NOMO-1 treated with dmso at 0.1 percent for 144 hours (cell line): ENCODE measurements around the gene TAF8.

Source experiments
- DNase-seq: peaks from one replicate; lab custom pipeline; 2025; ENCODE audit not compliant: unreplicated experiment; lab: John Stamatoyannopoulos, UW

Gene TAF8

DNA sequence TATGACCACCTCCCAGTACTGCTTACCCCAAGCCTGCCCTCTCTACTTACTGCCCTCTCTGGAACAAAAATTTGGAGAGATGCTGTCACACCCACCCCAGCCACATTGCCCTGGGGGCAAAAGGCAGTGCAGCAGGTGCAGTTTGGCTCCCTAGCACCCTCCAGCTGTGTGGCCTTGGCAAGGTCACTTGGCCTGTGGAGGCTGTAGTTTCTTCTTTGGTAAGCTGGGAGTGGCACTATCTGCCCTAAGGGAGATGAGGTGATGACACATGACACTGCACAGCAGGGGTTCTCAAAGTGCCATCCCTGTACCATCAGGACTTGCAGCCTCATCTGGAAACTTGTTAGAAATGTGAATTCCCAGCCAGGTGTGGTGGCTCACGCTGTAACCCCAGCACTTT, 44.8 kb downstream of the TAF8 start:
- no peak for DNase-seq

DNA sequence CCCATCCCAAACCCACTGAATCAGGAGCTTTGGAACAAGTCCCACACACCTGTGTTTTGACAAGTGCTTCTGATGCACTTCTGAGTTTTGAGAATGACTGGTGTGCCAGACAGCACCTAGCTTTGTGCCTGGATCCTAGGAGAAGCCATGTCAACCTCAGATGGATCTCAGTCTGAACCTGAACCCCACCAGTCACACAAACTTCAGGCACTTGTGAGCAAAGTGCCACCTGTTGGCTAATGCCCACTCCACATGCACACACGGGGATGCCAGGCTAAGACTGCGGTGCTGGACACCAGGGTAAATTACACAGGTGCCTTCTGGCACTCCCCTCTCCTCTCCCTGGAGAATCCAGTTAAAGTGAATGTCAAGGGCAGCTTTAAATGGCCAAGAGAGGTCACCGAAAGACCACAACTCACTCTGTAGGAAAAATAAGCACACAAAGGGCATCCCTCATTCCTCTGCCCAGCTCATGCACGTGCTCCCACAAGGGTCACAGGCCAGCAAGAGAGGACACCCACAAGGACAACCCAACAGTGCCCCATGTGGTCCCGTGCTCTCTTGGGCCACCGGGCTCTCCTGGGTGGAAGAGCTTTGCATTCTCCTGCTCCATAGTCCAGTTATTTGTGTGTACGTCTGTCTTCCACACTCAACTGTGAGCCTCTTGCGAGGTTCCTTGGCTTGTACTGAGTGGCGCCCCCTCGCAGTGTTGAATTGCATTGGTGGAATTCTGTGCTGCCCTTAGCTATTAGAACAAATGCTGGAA, 45.6 kb downstream of the TAF8 start:
- DNase-seq, result no peak

DNA sequence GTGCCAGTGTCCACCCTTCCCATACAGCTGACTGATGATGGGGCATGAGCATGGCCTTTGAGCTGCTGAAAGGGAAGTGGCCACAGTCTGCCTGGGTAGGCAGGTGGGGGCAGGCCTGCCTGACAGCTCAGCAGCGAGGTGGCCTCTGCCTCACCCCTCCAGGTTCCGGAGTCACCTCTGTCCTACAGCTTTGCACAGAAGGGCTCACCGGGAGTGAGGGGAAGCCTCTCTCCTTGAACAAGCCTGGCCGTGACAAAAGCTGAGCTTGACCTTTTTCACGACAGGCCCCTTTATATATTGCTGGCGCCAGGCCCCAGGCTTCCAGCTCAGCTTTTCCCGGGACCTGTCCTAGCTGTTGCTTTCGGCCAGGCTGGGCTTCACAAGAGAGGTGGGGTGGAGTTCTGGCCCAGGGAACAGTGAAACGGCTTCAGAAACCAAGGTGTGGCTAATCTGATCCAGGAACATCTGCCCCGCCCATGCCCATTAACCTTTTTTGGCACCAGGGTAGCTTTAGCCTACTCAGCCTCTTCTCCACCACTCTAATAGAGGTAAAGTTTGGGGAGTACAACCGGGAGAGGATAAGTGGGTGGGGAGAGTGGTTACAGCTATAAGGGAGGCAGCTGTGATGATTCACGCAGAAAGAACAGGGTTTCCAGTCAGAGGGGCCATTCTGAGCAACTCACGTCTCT, 49.2 kb downstream of the TAF8 start:
- no peak for DNase-seq

DNA sequence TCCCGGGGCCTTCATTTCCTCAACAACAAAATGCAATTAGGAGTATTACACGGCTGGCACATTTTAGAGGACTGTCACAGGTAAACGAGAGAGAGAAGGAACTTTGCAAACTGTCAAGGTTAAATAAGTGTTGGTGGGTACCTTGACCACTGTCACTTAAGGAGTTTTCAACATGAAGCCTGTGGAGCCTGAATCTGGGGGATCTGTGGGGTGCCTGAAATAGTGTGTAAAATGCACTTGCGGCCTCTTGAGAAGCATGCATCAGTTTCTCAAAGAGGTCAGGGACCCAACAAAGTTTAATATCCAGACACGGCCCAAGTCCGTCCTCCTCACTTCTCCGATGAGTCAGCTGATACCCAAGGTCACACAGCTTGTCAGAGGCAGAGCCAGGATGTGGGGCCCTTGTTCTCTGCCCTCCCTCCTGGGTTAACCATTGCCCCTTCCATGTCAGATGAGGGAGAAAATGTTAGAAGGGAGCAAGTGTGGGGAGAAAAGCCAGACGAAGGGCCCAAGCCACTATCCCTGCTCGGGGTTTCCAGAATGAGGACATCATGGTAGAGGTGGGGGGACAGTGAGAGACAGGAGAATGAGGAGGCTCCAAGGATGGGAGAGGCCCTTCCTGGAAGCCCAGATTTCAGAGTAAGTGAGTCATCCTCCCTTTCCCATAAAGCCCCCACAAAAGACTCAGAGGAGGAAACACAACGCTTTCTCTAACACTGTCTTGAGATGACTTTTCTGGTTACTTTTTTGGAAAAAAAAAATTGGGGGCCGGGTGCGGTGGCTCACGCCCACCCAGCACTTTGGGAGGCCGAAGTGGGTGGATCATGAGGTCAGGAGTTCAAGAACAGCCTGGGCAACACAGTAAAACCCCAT, 49.9 kb downstream of the TAF8 start:
- no peak for DNase-seq

DNA sequence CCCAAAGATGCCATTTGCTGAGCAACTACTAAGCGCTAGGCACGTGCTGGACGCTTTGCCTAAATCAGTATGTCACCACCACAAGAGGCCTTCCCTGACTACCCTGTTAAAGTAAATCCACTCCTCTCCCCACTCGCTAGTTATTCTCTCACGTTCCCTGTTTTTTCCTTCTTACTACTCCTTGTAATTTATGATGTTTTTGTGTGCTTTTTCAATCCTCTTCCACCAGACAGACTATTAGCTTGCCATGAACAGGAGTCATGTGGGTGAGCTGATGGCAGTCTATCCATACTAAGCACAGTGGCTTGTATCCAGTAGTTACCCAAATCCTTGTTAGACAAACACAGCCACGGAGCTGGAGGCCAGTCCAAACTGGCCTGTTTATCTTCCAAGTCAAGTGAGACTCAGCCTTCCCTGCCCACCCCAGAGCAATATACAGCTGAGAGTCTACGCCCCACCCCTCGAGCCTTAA, 50.9 kb downstream of the TAF8 start:
- no peak for DNase-seq

DNA sequence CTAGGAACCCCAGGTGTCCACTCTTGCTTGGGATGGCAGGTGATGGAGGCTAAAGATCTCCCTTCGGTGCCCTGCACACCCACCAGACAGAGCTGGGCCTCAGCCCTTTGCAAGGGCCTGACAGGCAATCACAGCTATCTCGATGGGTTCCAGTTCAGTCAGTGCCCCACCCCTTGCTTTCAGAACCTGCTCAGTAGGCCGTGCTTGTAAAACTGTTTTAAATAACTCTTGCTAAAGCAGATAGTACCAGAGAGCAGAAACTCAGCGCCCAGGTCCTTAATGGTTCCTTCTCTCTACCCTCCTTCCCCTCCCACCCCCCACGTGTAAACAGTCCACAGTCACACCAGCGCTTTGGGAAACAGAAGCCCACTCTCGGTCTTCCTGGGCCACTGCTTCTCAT, 52.9 kb downstream of the TAF8 start:
- DNase-seq, result no peak

DNA sequence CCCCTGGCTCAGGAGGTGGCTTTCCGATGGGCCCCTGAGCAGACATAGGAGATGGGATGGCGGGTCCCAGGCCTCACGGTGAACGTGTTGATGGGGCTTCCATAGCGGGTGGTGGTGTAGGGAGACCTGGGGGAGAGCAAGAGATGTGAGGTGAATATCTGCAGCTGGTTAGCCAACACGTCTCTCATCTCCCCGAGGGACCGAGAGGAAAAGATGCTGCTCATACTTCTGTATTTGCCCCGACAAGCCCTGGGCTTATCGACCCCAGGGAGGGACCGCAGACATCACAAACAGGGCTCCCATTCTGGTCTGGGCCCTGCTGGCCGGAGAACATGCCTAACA, 53.4 kb downstream of the TAF8 start:
- no peak for DNase-seq

DNA sequence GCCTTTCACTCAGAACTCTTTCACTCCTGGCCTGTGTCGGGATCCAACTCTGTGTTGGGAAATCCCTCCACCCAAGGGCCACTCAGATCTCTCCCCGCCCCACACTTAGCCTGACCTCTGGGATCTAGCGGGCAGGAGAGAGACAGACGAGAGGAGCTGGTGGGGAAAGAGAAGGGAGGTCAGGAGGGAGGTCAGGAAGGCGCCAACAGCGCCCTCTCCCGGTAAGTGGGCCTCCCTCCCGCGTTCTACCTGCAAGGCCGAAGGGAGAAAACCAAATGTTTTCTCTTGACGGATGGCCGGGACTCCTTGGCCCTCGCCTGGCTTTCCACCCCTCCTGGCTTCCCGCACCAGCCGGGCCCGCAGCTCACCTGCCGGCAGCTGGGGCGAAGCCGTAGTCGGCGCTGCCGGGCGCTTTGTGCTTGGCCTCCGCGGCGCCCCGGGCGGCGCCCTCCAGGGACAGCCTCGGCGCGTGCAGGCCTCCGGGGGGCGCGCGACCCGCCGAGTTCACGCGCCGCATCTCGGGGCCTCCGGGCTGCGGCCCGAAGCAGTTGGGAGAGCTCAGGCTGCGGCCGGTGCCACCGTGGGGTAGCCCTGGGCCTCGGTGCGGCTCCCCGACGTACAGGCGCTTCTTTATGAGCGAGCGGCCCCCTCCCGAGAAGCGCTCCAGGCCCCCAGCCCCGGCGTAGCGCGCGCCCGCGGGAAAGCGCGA, 53.9 kb downstream of the TAF8 start:
- DNase-seq, result peak; percentile 58

DNA sequence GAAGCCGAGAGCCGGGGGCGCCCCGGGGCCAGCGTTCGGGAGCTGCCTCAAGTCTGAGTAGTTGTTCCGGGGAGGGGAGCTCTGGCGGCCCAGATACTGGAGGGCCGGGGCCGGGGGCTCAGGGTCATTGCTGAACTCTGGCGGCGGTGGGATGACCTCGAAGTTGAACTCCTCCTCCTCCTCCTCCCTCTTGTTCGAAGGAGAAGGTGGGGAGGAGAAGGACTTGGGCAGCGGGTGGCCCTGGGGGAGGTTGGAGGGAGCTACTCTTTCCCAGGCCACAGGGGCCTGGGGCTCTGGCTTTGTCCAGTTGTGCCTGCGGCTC, 54.4 kb downstream of the TAF8 start:
- DNase-seq, result no peak

DNA sequence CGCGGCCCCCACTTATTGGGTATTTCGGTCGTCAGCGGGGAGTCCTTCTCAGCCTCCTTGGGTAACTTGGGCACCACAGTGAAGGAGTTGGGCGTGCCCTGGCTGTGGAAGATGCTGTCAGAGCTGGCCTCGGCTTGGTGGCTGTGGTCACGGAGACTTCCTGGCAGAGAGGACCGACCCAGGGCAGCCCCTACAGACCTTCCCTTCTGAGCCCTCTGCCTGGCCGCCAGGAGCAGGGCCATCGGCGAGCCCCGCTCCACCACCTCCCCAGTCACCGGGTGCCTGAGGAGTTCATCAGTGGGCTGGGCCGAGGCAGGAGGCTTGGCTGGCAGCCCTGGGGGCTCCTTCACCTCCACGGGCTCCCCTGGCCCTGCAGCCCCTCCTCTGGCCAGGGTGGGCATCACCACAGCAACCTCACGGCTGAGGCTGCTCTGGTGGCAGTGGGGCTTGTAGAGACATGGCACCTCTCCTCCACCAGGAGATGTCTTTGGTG, 54.9 kb downstream of the TAF8 start:
- DNase-seq, result no peak

DNA sequence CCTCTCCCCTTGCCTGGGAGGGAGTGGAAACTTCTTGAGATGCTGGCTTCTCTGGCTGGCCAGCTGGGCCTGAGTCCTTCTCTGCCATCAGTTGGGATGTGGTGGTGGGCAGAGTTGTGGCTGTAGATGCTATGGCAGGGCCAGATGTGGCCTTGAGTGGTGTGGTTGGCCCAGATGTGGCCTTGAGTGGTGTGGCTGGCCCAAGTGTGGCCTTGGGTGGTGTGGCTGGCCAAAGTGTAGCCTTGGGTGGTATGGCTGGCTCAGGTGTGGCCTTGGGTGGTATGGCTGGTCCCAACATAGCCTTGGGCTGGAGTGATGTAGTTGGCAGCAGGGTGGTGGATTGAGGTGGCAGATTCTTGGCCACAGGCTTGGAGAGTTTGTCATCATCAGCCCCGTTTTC, 55.4 kb downstream of the TAF8 start:
- DNase-seq, result no peak

DNA sequence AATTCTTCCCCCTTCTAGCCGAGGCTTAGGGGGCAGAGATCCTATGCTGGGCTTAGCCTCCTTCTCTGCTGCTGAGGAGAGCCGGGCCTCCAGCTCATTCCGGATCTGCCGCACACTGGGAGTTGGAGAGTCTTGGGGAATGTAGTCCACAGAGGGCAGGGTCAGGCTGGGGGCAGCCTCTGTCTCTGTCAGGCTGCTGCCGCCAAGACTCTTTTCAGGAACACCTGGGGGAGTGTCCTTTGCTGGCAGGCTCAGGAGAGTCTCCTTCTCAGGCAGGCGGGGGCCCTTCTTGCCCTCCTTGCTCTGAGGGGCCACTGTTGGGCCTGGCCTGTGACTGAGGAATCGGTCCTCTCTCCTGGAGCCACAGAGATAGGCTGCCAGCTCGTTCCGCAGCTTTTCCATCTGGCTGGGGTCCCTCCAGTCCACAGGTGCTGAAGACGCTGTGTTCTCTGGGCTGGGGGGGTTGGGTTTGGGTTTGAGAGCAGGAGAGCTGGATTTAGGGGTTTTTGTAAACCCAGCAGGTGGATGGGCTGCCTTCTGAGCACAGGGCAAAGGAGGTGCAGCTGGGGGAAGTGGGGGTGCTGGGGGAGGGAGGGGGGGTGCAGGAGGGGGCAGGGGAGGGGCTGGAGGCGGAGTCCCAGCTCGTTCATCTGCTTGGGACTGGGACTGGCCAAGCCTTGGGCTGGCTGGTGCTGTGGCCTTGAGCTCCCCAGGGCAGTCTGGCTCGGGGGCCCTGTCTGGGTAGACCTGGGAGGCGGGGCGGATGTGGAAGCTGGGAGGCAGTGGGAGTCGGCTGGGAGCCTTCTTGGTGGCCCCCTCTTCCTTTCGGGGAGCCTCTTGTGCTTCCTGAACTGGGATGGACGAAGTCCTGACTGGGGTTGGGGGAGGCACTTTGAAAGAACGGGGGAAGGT, 56.0 kb downstream of the TAF8 start:
- DNase-seq, result no peak

DNA sequence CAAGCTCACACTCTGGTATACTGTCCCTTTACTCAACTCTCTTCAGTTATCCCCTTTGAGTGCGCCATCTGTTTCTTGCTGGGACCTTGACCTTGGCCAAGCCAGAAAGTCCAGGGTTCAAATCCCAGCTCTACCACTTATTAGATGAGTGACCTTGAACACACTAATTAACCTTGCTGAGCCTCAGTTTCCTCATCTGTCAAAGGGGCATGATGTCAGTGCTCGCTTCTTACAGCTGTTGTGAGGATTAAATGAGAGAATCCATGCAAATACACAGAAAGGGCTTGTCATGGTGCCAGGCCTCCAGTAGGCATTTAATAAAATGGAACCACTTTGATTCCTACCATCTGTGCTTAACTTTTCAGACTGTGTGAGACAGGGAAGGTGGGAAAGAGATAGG, 57.7 kb downstream of the TAF8 start:
- no peak for DNase-seq

DNA sequence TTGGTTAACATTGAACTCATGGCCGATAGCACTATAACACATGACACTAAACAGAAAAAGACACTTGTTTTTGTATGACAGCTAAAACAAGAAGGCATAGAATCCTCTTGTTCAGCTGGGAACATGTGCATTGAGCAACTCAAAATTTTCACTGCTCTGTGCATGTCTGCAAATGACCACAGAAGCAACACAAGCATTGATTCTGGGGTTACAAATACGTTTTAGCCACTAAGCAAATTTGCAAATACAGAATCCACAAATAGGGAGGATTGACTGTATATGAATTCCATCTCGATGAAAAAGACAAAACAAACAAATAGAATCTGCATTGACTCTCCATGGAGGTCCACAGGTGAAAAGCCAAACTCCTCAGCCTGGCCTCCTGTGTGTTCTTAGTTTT, 60.4 kb downstream of the TAF8 start:
- no peak for DNase-seq

DNA sequence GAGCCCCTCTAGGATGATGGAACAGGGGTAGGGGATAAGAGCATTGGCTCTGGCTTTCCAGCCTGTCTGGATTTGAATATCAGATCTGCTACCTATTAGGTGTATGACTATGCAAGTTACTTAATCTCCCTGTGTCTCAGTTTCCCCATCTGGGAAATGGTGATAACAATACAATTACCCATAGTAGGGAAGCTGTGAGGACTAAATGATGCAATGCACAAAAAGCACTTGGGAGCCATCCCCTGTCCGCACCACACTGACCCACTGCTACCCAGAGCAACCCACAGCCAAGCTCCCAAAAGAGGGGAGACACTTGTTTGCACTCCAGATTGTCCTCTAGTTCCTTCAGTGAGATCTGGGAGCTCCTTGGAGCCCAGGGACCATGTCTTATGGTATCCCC, 62.0 kb downstream of the TAF8 start:
- no peak for DNase-seq

DNA sequence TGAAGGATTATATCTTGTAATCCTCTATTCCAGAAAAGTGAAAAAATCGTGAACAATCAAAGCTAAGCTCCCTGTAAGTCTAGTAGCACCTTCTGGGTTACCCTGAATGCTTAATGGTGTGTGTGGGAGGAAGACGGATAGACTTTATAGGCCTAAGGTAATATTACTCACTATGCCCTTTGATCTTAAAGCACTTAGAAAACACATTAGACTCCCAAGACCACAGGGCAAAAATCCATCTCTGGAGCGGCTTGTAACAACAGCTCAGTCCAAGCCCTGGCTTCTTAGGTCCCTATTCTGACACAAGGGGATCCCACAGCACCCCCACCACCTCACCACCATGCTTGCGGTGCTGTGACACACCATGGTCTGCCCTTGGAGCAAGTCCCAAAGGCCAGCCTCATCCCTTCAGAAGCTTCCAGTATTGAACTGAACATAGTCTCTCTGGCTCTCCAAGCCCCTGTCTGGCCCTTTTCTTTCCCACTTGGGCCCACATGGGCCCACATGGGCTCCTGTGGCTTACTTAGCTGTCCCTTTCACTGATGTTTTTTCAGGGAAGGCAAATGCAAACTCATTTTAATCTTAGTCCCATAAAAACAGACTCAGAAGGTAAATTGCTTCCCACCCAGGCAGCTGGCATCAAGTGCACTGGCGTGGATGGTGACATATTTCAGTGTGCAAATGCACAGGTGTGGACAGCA, 63.8 kb downstream of the TAF8 start:
- DNase-seq, result no peak

DNA sequence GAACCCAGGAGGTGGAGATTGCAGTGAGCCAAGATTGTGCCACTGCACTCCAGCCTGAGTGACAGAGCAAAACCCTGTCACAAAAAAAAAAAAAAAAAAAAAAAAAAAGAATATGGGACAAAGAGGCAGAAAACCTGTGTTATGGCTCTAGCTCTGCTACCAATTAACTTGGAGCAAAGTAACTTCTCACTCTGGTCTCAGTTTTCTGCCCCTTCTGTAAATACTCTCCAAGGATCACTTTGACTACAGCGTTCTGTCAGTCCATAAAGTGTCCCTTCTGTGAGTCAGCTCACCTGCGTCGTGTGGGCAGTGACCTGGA, 67.5 kb downstream of the TAF8 start:
- no peak for DNase-seq

DNA sequence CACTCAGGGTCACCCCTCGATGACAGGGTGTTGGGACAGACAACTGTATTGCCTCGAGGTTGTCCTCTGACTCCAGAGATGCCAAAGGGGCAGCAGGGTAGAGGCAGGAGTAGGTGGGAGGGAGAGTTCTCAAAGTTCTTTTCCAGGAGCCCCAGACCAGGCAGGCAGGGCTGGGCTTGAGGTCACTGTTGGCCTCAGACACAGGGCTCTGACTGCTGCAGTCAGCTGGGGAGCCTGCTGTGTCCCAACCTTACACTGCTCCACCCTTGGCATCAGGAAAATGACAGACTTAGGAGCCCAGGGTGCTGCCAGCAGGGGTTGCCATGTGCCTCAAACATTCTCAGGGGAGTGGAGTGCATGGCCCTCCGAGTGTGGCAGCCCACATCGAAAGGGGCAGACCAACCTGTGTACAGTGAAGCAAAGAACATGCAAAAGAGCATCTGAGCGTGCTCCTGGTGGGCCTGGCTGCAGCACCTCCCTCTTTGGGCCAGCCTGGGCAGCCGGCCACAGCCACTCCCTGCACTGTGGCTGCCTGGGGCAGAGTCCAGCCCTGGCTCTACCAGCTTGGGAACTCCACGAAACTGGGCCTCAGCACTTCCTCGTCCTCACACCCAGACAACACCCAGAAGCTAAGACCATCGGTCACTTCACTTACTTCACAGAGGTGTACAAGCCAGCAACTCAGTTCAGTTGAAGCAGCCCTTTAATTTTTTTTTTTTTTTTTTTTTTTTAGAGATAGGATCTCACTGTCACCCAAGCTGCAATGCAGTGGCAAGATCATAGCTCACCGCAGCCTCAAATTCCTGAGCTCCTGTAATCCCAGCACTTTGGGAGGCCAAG, 68.1 kb downstream of the TAF8 start:
- DNase-seq, result no peak
